ENCODE measurements around the gene TRIM52. TPM values are rescaled to one million over a fixed set of nuclear protein-coding genes. Genes with fewer than 3 reads are reported as not detected.

The TRIM52 gene
- total and polyA plus RNA-seq, 9 of the 15 experiments (the other 6 are each of a cell fraction or from before 2014, with no cell fraction given) = 3.3 to 21.9 (median 13.5) TPM

DNA sequence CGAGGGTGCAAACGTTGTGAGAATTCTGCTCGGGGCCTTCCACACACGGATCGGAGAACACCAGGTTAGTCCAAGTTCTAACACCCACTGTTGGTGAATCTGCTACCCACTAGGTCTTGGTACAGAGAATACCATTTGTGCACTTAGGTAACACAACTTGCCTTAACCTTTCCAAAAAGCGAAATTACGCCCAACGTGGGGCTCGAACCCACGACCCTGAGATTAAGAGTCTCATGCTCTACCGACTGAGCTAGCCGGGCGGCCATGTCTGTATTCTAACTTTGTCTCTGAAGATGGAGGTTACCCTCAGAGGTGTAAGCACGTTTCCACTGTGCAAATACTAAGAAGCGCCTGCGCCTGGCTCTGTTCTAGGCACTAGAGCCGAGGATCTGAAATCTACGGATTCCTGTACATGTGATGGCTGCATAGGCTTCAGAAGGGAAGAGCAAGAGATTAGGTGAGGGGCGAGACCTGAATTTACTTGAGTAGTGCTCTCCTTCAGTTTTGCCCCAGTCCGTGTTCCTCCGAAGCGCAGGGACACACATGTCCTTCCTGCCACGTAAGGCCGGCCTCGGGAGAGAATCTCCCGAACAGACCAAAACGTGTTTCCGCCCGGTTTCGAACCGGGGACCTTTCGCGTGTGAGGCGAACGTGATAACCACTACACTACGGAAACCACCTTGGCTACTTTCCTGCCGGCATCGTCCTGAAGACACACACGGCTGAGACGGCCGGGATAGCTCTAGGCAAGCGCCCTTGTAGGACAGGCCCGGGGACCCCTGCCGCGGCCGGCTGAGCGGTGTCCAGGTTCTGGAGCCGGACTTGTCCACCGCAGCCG is 38.9 kb downstream of the TRIM52 start (continued):
- TF ChIP-seq, protein P1, sequence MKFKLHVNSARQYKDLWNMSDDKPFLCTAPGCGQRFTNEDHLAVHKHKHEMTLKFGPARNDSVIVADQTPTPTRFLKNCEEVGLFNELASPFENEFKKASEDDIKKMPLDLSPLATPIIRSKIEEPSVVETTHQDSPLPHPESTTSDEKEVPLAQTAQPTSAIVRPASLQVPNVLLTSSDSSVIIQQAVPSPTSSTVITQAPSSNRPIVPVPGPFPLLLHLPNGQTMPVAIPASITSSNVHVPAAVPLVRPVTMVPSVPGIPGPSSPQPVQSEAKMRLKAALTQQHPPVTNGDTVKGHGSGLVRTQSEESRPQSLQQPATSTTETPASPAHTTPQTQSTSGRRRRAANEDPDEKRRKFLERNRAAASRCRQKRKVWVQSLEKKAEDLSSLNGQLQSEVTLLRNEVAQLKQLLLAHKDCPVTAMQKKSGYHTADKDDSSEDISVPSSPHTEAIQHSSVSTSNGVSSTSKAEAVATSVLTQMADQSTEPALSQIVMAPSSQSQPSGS (CRISPR knock-in tag; IDR thresholded peaks at IDR 0.05) = no peak
- 0 out of 2 replicates have a peak, but pooled peaks have one; percentile 40 for TF ChIP-seq GATA2 (CRISPR knock-in tag; IDR thresholded peaks at IDR 0.05)
- TF ChIP-seq HNRNPLL (IDR thresholded peaks at IDR 0.05; ENCODE audit: low read depth, low read length, poor library complexity, severe bottlenecking) = peak; percentile 68
- no peak for TF ChIP-seq GABPA (tag; conservative IDR thresholded peaks at IDR 0.05; ENCODE audit: low read depth)
- TF ChIP-seq E2F3 (CRISPR knock-in tag; IDR thresholded peaks at IDR 0.05) = peak; percentile 75; the same call in 1 of the 2 replicates
- TF ChIP-seq ZFP36 (IDR thresholded peaks at IDR 0.05; ENCODE audit: low read depth, low read length, partially characterized antibody) = peak; percentile 43
- TF ChIP-seq, protein P2, sequence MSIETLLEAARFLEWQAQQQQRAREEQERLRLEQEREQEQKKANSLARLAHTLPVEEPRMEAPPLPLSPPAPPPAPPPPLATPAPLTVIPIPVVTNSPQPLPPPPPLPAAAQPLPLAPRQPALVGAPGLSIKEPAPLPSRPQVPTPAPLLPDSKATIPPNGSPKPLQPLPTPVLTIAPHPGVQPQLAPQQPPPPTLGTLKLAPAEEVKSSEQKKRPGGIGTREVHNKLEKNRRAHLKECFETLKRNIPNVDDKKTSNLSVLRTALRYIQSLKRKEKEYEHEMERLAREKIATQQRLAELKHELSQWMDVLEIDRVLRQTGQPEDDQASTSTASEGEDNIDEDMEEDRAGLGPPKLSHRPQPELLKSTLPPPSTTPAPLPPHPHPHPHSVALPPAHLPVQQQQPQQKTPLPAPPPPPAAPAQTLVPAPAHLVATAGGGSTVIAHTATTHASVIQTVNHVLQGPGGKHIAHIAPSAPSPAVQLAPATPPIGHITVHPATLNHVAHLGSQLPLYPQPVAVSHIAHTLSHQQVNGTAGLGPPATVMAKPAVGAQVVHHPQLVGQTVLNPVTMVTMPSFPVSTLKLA (conservative IDR thresholded peaks at IDR 0.05) = peak; percentile 82 to 88; a peak in 3 of 4 replicates
- TF ChIP-seq, protein P3, sequence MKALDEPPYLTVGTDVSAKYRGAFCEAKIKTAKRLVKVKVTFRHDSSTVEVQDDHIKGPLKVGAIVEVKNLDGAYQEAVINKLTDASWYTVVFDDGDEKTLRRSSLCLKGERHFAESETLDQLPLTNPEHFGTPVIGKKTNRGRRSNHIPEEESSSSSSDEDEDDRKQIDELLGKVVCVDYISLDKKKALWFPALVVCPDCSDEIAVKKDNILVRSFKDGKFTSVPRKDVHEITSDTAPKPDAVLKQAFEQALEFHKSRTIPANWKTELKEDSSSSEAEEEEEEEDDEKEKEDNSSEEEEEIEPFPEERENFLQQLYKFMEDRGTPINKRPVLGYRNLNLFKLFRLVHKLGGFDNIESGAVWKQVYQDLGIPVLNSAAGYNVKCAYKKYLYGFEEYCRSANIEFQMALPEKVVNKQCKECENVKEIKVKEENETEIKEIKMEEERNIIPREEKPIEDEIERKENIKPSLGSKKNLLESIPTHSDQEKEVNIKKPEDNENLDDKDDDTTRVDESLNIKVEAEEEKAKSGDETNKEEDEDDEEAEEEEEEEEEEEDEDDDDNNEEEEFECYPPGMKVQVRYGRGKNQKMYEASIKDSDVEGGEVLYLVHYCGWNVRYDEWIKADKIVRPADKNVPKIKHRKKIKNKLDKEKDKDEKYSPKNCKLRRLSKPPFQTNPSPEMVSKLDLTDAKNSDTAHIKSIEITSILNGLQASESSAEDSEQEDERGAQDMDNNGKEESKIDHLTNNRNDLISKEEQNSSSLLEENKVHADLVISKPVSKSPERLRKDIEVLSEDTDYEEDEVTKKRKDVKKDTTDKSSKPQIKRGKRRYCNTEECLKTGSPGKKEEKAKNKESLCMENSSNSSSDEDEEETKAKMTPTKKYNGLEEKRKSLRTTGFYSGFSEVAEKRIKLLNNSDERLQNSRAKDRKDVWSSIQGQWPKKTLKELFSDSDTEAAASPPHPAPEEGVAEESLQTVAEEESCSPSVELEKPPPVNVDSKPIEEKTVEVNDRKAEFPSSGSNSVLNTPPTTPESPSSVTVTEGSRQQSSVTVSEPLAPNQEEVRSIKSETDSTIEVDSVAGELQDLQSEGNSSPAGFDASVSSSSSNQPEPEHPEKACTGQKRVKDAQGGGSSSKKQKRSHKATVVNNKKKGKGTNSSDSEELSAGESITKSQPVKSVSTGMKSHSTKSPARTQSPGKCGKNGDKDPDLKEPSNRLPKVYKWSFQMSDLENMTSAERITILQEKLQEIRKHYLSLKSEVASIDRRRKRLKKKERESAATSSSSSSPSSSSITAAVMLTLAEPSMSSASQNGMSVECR (CRISPR knock-in tag; IDR thresholded peaks at IDR 0.05) = peak; percentile 65; the same call in 1 of the 2 replicates
- 0 out of 2 replicates have a peak, but pooled peaks have one; percentile 51 for TF ChIP-seq ZNF253 (CRISPR knock-in tag; conservative IDR thresholded peaks at IDR 0.05)
- TF ChIP-seq NFE2 (IDR thresholded peaks at IDR 0.05; ENCODE audit: low read depth) = 0 out of 2 replicates have a peak, but pooled peaks have one; percentile 1
- no peak for TF ChIP-seq MYBL2 (IDR thresholded peaks at IDR 0.05; ENCODE audit: low read depth)
- TF ChIP-seq MYBL2 (CRISPR knock-in tag; IDR thresholded peaks at IDR 0.05; ENCODE audit: borderline replicate concordance) = no peak
- no peak; the same call in 1 of the 2 replicates for TF ChIP-seq ZNF830 (CRISPR knock-in tag; IDR thresholded peaks at IDR 0.05)
- TF ChIP-seq, protein P4, sequence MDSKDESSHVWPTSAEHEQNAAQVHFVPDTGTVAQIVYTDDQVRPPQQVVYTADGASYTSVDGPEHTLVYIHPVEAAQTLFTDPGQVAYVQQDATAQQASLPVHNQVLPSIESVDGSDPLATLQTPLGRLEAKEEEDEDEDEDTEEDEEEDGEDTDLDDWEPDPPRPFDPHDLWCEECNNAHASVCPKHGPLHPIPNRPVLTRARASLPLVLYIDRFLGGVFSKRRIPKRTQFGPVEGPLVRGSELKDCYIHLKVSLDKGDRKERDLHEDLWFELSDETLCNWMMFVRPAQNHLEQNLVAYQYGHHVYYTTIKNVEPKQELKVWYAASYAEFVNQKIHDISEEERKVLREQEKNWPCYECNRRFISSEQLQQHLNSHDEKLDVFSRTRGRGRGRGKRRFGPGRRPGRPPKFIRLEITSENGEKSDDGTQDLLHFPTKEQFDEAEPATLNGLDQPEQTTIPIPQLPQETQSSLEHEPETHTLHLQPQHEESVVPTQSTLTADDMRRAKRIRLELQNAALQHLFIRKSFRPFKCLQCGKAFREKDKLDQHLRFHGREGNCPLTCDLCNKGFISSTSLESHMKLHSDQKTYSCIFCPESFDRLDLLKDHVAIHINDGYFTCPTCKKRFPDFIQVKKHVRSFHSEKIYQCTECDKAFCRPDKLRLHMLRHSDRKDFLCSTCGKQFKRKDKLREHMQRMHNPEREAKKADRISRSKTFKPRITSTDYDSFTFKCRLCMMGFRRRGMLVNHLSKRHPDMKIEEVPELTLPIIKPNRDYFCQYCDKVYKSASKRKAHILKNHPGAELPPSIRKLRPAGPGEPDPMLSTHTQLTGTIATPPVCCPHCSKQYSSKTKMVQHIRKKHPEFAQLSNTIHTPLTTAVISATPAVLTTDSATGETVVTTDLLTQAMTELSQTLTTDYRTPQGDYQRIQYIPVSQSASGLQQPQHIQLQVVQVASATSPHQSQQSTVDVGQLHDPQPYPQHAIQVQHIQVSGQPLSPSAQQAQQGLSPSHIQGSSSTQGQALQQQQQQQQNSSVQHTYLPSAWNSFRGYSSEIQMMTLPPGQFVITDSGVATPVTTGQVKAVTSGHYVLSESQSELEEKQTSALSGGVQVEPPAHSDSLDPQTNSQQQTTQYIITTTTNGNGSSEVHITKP (IDR thresholded peaks at IDR 0.05; ENCODE audit: partially characterized antibody) = peak; percentile 54
- peak; percentile 82; the same call in 1 of the 2 replicates for TF ChIP-seq NR1H2 (CRISPR knock-in tag; IDR thresholded peaks at IDR 0.05)
